Measurements from ENCODE around the gene URAD.
A peak's percentile ranks its signal among the peaks of the same experiment; 100 is the strongest.
"Not testable (repeated sequence)": the region's sequence is repeated elsewhere in the genome, so short reads cannot be mapped to it uniquely, and the experiment has no call there.

The URAD gene

GRCh38 chr13:27965740-27966640, 22.5 kb downstream of the URAD start:
- no peak for TF ChIP-seq JUND (IDR thresholded peaks at IDR 0.05; ENCODE audit: low read depth)
- in situ Hi-C loops (cut with HindIII; ENCODE audit: low pct_unique_long_range_greater_than_20kb, low sequenced_read_pairs), result no loop called here
- peak in 1 of 2 experiments; percentile 54 for DNase-seq (ENCODE audit: low read depth in 1 of 2, low spot score in 1 of 2)

- no peak for TF ChIP-seq JUND (IDR thresholded peaks at IDR 0.05; ENCODE audit: low read depth)
- DNase-seq (ENCODE audit: low read depth in 1 of 2, low spot score in 1 of 2), result no peak
- in situ Hi-C loops (cut with HindIII; ENCODE audit: low pct_unique_long_range_greater_than_20kb, low sequenced_read_pairs), result no loop called here
Observed at GRCh38 chr13:27965343-27965739, 23.2 kb downstream of the URAD start.

GRCh38 chr13:27964741-27965323, 23.7 kb downstream of the URAD start:
- in situ Hi-C loops (cut with HindIII; ENCODE audit: low pct_unique_long_range_greater_than_20kb, low sequenced_read_pairs), result no loop called here
- TF ChIP-seq JUND (IDR thresholded peaks at IDR 0.05; ENCODE audit: low read depth), result no peak
- DNase-seq (ENCODE audit: low read depth in 1 of 2, low spot score in 1 of 2), result no peak

GRCh38 chr13:27964206-27964605, 24.3 kb downstream of the URAD start:
- in situ Hi-C loops (cut with HindIII; ENCODE audit: low pct_unique_long_range_greater_than_20kb, low sequenced_read_pairs); DNase-seq (ENCODE audit: low read depth in 1 of 2, low spot score in 1 of 2): not testable (repeated sequence)

- in situ Hi-C loops (cut with HindIII; ENCODE audit: low pct_unique_long_range_greater_than_20kb, low sequenced_read_pairs), result no loop called here
- DNase-seq (ENCODE audit: low read depth in 1 of 2, low spot score in 1 of 2), result no peak
- TF ChIP-seq JUND (IDR thresholded peaks at IDR 0.05; ENCODE audit: low read depth), result no peak
Observed at GRCh38 chr13:27963491-27963890, 25.0 kb downstream of the URAD start.

- in situ Hi-C loops (cut with HindIII; ENCODE audit: low pct_unique_long_range_greater_than_20kb, low sequenced_read_pairs), result no loop called here
- no peak for DNase-seq (ENCODE audit: low read depth in 1 of 2, low spot score in 1 of 2)
Observed at GRCh38 chr13:27962982-27963381, 25.5 kb downstream of the URAD start.

GRCh38 chr13:27962128-27962841, 26.2 kb downstream of the URAD start:
- no peak for DNase-seq (ENCODE audit: low read depth in 1 of 2, low spot score in 1 of 2)
- in situ Hi-C loops (cut with HindIII; ENCODE audit: low pct_unique_long_range_greater_than_20kb, low sequenced_read_pairs), result no loop called here
- TF ChIP-seq JUND (IDR thresholded peaks at IDR 0.05; ENCODE audit: low read depth), result no peak

More at GRCh38 chr13:27962982-27963381, 25.5 kb downstream of the URAD start:
- no peak for TF ChIP-seq JUND (IDR thresholded peaks at IDR 0.05; ENCODE audit: low read depth)

- TF ChIP-seq JUND (IDR thresholded peaks at IDR 0.05; ENCODE audit: low read depth), result no peak
- in situ Hi-C loops (cut with HindIII; ENCODE audit: low pct_unique_long_range_greater_than_20kb, low sequenced_read_pairs), result no loop called here
- no peak for DNase-seq (ENCODE audit: low read depth in 1 of 2, low spot score in 1 of 2)
Observed at GRCh38 chr13:27961227-27962085, 27.0 kb downstream of the URAD start.

GRCh38 chr13:27960362-27961226, 27.9 kb downstream of the URAD start:
- TF ChIP-seq JUND (IDR thresholded peaks at IDR 0.05; ENCODE audit: low read depth), result no peak
- in situ Hi-C loops (cut with HindIII; ENCODE audit: low pct_unique_long_range_greater_than_20kb, low sequenced_read_pairs), result no loop called here
- peak; percentile 72 to 83 for DNase-seq (ENCODE audit: low read depth in 1 of 2, low spot score in 1 of 2)

GRCh38 chr13:27959976-27960361, 28.5 kb downstream of the URAD start:
- in situ Hi-C loops (cut with HindIII; ENCODE audit: low pct_unique_long_range_greater_than_20kb, low sequenced_read_pairs), result no loop called here
- TF ChIP-seq JUND (IDR thresholded peaks at IDR 0.05; ENCODE audit: low read depth), result no peak
- no peak for DNase-seq (ENCODE audit: low read depth in 1 of 2, low spot score in 1 of 2)

GRCh38 chr13:27956576-27957300, 31.8 kb downstream of the URAD start:
- peak in 1 of 2 experiments; percentile 62 for DNase-seq (ENCODE audit: low read depth in 1 of 2, low spot score in 1 of 2)
- in situ Hi-C loops (cut with HindIII; ENCODE audit: low pct_unique_long_range_greater_than_20kb, low sequenced_read_pairs), result no loop called here
- TF ChIP-seq JUND (IDR thresholded peaks at IDR 0.05; ENCODE audit: low read depth), result no peak
